Esophagus squamous epithelium (tissue), 4 donors: ENCODE data around the gene ABLIM3.

Experiments used
- POLR2A ChIP-seq, 4 donors: fragments of 450-650 bp; IDR thresholded peaks; one replicate each; pipeline ENCODE4 v1.6.1; 2017; ENCODE audit warnings: antibody characterized with exemption in 4 of 4, mild to moderate bottlenecking in 4 of 4, moderate library complexity in 3 of 4
- TF ChIP-seq, protein P1 (sequence below), 6 experiments: fragments of 450-650 bp in 4 of 6; fragments of 200-600 bp in 2 of 6; sonication (generic) in 2 of 6; IDR thresholded peaks; one replicate each; pipeline ENCODE4 v1.5.1; 2016 to 2019; ENCODE audit warnings: antibody characterized with exemption in 6 of 6, mild to moderate bottlenecking in 4 of 6, moderate library complexity in 4 of 6

DNA sequence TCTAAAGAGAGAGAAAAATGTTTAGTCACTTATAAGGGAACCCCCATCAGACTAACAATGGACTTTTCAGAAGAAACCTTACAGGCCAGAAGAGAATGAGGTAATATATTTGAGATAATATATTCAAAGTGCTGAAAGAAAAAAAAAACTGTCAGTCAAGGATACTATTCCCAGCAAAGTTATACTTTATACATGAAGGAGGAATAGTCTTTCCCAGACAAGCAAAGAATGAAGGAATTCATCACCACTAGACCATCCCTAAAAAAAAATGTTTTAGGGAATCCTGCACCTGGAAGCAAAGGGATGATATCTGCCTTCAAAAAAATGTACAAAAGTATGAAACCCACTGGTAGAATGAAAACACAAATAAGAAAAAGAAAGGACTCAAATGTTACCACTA is 41.0 kb upstream of the ABLIM3 start:
- no peak for TF ChIP-seq POLR2A (IDR thresholded peaks at IDR 0.05)
- TF ChIP-seq, protein P1, sequence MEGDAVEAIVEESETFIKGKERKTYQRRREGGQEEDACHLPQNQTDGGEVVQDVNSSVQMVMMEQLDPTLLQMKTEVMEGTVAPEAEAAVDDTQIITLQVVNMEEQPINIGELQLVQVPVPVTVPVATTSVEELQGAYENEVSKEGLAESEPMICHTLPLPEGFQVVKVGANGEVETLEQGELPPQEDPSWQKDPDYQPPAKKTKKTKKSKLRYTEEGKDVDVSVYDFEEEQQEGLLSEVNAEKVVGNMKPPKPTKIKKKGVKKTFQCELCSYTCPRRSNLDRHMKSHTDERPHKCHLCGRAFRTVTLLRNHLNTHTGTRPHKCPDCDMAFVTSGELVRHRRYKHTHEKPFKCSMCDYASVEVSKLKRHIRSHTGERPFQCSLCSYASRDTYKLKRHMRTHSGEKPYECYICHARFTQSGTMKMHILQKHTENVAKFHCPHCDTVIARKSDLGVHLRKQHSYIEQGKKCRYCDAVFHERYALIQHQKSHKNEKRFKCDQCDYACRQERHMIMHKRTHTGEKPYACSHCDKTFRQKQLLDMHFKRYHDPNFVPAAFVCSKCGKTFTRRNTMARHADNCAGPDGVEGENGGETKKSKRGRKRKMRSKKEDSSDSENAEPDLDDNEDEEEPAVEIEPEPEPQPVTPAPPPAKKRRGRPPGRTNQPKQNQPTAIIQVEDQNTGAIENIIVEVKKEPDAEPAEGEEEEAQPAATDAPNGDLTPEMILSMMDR (IDR thresholded peaks at IDR 0.05) = no peak
